ENCODE measurements around the gene PRSS56.

The PRSS56 gene

DNA sequence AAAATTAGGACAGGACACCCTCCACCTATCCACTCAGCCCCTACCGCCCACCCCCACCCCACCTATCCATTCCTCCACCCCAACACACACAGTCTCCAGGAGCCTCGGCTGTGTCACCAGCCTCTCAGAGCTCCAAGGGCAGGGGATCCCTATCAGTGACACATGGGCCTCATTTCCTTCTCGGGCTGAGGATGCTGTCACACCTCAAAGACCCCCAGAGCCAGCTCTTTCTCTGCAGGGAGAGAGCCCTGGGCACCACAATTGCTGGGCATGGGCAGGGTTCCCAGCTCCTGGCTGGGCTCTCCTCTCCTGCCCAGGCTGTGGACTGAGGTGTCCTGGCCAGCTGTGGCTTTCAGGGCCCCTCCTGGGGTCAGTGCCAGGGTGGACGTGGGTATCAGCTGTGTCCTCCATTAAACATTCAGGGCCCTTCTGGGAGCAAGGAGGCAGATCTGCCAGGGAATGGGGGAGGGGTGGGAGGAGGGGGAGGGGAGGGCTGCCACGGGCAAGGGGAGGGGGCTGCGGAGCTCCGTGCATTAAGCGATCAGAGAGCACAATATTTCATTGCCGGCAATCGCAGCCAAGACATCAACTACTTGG lies 18.3 kb upstream of the PRSS56 start:
- in situ Hi-C loops (cut with HindIII; ENCODE audit: low sequenced_read_pairs) = no loop called here

DNA sequence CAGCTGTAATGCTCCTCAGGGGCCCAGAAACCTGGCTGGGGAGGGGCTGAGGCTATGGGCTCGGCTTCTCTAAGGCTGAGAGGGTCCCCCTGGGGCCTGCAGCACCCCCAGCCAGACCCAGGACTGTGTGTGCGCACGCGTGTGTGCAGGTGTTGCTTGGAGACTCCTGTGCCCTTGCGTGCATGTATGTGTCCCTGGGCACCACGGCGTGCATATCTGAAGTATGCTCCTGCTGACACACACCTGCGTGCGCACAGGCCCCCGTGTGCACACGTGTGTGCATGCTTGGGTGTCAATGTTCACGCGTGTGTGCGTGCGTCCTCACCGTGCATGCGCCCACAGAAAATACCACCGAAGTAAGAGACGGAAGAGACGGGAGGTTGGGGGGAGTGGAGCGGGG lies 17.7 kb upstream of the PRSS56 start:
- in situ Hi-C loops (cut with HindIII; ENCODE audit: low sequenced_read_pairs) = no loop called here

DNA sequence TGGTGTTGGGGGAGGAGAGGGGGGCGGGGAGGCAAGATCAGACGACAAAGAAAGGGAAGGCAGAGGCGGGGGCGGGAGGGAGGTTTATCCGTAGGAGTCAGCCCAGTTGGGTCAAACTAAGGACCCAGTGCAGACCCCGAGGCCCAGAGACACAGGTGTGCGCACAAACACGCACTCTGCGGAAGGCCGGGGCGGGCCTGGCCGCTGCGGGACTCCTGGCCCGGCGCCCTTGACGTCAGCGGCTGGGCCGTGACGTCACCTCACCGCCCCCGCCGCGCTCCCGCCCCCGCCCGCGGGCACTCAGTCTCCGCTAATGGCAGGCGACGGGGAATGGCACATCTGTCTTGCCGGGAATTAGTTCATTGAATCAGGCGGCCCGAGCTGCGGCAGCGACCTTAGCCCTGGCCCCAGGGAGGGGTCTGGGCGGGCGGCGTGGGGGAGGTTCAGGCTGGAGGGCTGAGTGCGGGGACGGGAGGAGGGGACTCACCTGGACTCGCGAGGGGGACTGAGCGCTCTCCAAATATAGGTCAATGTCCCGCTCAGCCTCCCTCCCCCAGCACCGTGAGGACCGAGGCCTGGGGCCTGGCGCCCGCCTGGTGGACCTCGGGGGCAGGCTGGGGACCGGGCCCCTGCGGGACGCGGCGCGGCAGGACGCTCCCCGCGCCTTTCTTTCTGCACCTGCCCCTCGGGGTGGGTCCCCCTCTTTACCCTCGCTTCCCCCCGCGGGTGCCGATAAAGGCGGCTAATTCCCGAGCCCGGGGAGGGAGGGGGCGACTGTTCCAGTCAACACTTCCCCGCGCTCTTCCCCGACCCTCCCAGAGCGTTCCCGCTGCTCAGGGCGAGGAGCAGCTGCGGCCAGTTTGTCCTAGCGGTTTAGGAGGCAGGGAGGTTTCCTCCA lies 17.0 kb upstream of the PRSS56 start:
- in situ Hi-C loops (cut with HindIII; ENCODE audit: low sequenced_read_pairs) = no loop called here

DNA sequence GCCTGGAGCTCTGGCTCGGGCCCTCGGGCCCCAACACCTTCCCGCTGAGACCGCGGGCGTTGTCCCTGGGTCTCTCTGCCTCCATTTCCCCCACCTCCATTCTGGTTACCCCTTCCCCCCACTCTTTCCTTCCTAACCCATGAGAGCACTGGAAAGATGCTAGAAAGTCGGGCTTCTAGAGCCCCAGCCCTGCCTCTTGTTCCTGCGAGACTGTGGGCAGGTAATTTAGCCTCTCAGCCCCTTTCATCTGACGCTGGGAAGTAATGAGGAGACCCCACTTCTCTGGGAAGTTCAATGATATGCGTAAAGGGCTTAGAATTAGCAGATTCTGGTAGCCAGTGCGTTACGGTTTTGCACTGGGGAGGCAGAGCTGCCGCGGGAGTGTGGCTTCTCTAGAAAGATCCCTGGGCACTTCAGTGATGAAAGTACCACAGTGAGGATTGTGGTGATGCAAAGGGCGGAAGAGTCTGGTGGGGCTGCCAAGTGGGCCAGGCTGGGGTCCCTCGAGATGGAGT lies 16.3 kb upstream of the PRSS56 start:
- in situ Hi-C loops (cut with HindIII; ENCODE audit: low sequenced_read_pairs) = no loop called here

DNA sequence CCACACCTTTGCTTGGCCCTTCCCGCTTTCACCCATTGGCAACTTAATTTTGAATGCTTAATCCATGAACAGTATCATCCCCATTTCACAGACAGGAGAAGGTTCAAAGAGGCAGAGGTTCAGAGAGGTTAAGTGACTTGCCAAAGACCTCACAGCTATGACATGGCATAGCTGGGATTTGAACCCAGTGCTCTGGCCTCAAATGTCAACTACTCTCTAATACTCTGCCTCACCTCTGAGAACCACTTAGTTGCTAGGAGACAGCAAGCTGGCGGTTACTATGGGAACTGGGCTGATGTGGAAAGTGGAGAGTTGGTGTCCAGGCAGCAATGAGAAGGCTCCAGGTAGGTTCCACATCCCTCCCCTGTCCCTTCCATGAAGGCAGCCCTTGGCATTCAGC lies 15.8 kb upstream of the PRSS56 start:
- in situ Hi-C loops (cut with HindIII; ENCODE audit: low sequenced_read_pairs) = no loop called here

DNA sequence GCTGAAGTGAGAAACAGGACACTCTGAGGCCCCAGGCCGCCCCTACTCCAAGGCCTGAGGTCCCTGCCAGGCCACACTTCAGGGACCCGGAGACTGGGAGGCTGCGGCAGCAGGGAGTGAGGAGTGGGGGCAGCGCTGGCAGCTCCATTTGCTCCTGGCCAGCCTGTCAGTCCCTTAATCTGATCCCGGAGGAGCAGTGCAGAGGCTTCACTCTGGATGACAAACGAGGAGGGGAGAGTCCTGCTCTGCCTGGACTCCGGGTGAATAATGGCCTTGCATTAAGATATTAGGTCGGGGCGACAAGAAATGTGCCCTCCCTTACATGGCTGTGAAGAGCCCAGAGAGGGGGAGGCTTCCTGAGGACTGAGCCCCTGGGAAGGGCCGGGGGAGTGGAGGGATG lies 14.3 kb upstream of the PRSS56 start:
- in situ Hi-C loops (cut with HindIII; ENCODE audit: low sequenced_read_pairs) = no loop called here

DNA sequence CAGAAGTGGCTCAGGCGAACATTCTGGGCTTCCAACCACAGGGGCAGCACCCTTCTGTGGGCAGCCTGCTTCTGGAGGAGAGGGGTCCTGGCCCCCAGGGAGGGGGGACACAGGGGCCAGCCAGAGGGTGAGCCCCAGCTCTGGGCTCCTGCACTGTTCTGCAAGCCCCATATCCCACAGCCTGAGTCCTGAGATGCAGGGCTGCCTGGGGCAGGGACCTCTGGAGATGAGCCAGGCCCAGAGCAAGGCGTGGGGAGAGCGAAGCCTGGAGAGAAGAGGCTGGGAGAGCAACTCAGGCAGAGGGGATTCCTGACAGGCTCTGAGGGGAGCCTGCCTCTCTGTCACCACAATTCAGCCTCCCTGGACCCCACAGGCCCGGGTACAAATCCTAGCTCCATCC lies 13.5 kb upstream of the PRSS56 start:
- in situ Hi-C loops (cut with HindIII; ENCODE audit: low sequenced_read_pairs) = no loop called here

DNA sequence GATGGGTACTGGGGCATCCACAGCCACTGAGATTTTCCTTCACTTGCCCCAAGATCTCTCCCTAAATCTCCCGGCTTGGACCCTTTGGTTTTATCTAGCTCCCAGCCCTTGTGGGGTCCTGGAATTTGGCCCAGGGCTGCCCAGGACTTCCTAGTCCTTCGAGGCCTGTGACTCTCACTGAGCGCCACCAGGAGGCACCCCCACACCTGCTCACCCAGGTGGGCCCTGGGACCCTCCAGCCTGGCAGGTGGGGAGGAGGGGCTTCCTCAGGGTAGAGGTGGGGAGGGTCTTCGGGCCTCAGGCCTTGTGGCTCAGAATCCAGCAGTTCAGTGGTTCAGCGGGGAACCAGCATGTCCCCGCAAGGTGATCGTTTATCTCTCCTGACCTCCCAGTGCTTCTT lies 11.9 kb upstream of the PRSS56 start:
- in situ Hi-C loops (cut with HindIII; ENCODE audit: low sequenced_read_pairs) = no loop called here

DNA sequence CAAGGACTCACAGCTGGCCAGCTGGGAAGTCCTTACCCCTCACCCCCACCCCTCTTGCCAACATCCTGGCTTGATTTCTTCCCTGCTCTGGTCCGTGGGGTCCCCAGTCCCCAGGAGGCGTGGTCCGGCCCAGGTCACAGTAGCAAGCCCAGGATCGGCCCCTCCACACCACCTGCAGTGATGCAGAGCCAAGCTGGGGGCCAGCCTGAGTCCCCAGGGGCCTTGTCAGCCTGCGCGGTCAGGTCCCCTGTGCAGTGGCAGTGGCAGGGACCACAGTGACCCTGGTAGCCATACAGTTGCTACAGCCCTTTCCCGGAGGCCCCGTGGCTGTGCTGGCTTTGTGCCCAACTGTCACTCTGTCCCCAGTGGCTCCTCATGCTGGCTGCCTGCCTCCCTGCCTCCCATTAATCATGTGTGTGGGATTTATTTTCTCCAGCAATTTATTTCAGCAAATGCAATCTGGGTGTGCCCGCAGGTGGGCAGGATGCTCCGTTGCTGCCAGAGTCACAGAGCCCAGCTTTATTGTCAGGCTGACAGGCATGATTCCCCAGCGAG lies 8.8 kb upstream of the PRSS56 start:
- in situ Hi-C loops (cut with HindIII; ENCODE audit: low sequenced_read_pairs) = loop anchor here (5.0 kb wide), 1 partner anchor 99 kb away; no protein-coding TSS in a partner anchor

DNA sequence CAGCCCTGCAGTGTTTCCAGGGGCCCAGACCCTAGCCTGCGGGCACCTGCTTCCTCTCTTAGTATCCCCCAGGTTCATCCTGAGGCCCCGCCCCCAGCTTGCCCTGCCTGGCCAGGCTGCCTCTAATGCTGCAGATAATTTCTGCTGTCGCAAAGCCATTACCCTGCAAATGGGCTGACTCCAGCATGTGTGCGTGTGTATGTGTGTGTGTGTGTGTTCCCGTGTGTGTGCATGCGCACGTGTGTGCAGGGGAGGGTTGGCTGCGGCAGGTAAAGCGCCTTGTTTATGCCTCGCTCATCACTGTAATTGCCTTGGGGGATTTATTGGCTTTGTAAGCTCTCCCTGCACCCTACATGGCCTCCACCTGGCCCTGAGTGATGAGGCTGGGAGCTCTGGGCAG lies 7.6 kb upstream of the PRSS56 start:
- in situ Hi-C loops (cut with HindIII; ENCODE audit: low sequenced_read_pairs) = loop anchor here (5.0 kb wide), 1 partner anchor 100 kb away; no protein-coding TSS in a partner anchor

DNA sequence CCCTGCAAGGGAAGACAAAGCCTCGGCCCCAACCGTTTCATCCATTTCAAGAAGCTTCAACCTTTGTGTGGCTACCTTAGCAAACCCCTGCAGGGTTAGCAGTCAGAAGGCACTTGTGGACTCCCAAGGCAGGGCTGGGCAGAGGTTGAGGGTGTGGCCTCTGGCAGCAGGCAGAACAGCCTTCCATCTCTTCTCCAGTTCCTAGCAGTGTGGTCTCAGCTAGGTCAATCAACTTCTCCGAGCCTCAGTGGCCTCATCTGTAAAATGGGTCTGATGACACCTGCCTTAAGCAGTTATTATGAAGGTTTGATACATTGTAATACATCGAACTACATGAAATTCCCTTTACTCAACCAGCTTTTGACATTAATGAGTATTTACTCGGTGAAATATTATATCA lies 6.8 kb upstream of the PRSS56 start:
- in situ Hi-C loops (cut with HindIII; ENCODE audit: low sequenced_read_pairs) = loop anchor here (5.0 kb wide), 1 partner anchor 101 kb away; no protein-coding TSS in a partner anchor

DNA sequence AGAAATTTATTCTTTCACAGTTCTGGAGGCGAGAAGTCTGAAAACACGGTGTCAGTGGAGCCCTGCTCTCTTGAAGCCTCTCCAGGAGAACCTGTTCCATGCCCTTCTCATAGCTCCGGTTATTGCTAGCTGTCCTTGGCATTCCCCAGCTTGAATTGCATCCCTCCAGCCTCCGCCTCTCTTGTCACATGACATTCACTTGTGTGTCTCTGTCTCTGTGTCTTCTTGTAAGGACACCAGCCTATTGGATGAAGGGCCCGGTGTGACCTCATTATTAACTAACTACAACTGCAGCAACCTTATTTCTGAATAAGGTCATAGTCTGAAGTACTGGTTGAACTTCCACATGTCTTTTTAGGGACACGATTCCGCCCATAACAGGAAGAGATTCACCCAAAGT lies 4.5 kb upstream of the PRSS56 start:
- in situ Hi-C loops (cut with HindIII; ENCODE audit: low sequenced_read_pairs) = no loop called here

DNA sequence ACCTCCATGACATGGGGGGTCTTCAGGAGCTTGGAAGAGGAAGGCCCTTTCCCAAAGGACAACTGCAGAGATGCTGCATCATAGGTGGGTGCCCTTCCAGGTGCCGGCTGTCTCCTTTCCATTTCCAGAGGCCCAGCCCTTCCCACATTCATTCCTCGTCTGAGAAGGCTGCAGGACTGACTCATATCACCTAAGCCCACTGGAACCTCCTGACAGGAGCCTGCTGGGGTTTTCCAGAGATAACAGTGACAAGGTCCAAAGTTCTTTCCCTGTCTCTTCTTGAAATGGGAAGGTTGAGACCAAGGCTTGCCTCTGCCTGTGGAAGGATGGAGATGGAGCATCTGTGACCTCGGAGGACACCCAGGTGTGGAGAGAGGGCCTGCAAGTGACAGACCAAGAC lies 3.6 kb upstream of the PRSS56 start:
- in situ Hi-C loops (cut with HindIII; ENCODE audit: low sequenced_read_pairs) = no loop called here

DNA sequence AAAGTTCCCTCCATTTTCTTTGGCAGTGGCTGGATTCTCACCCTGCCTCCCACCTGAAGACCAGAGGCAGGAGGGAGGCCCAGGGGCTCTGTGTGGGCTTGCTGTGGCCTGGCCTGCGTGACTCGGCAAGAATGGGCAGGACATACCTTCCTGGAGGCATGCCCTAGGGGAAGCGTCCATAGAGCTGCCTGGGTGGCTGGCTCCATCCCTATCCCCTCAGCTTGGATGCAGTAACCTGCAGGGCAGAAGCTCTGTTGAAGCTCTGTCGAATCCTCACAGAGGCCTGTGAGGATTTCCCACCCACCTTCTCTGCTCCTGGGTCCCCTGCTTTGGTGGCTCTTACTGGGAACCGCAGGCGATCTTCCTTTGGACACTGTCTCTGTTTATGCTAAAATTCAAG lies 1.3 kb upstream of the PRSS56 start:
- in situ Hi-C loops (cut with HindIII; ENCODE audit: low sequenced_read_pairs) = no loop called here

DNA sequence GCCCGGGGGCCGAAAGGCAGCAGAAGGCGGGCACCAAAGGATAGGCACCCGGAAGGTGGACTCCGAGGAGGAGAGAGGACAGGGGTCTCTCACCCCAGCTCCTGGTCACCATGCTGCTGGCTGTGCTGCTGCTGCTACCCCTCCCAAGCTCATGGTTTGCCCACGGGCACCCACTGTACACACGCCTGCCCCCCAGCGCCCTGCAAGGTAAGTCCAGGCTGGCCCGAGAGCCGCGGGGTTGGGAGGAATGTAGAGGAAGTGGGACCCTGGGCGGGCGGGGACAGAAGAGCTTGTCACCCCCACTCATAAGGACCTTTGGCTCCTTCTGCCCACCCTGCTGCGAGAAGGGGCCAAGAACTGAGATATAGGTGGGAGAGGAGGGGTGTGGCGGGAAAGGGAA lies 301 bp downstream of the PRSS56 start:
- in situ Hi-C loops (cut with HindIII; ENCODE audit: low sequenced_read_pairs) = no loop called here

DNA sequence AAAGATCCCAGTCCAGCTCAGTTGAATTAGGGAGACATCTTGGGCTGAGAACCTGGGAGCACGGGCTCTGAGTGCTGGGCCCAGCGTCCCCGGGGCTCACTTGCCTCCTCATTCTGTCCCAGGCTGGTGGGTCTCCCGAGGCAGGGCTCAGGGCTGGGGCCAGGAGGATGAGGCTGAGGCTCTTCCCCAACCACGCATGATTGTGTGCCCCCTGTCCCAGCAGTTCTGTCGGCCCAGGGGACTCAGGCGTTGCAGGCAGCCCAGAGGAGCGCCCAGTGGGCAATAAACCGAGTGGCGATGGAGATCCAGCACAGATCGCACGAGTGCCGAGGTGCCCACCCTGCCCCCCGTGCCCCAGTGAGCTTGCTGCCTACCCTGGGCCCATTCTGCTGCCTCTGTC lies 910 bp downstream of the PRSS56 start:
- in situ Hi-C loops (cut with HindIII; ENCODE audit: low sequenced_read_pairs) = no loop called here

DNA sequence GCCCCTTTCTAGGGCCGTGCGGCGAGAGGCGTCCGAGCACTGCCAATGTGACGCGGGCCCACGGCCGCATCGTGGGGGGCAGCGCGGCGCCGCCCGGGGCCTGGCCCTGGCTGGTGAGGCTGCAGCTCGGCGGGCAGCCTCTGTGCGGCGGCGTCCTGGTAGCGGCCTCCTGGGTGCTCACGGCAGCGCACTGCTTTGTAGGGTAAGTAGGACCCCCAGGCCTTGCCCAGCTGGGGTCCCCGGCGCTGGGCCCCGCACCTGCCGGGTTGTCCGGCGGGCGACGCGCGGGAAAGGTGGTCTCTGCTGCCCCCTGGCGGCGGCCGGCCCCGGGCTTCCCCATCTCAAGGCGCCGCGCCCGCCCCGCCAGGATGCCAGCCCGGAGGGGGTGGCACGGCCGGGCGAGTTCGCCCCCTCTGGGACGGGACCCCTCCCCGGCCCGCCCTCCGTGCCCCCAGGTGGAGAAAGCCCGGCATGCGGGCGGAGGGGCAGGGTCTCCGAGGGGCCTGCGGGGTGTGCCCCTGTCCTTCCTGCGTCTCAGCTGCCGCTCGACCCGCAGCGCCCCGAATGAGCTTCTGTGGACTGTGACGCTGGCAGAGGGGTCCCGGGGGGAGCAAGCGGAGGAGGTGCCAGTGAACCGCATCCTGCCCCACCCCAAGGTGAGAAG lies 1.9 kb downstream of the PRSS56 start:
- in situ Hi-C loops (cut with HindIII; ENCODE audit: low sequenced_read_pairs) = no loop called here

DNA sequence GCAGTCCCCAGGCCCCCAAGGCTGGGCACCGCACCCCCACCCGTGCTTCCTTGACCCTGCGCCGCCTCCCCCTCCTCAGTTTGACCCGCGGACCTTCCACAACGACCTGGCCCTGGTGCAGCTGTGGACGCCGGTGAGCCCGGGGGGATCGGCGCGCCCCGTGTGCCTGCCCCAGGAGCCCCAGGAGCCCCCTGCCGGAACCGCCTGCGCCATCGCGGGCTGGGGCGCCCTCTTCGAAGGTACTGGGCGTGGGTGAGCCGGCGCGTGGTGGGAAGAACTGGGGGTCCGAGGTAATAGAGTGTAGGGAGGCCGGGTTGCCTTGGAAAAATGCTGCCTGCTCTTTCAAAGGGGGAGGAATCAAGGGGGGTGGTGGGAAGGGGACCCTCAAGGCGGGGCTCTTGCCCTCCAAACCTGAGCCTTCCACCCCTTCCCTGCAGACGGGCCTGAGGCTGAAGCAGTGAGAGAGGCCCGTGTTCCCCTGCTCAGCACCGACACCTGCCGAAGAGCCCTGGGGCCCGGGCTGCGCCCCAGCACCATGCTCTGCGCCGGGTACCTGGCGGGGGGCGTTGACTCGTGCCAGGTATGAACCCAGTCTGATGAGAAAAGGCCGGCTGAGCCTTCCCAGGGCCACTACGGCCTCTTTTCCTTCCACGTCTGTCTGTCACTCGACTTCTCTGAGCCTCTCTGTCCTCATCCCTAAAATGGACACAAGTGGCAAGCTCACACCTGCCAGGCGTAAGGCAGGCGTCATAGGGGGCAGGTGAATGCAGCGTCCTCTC lies 2.6 kb downstream of the PRSS56 start:
- in situ Hi-C loops (cut with HindIII; ENCODE audit: low sequenced_read_pairs) = no loop called here

DNA sequence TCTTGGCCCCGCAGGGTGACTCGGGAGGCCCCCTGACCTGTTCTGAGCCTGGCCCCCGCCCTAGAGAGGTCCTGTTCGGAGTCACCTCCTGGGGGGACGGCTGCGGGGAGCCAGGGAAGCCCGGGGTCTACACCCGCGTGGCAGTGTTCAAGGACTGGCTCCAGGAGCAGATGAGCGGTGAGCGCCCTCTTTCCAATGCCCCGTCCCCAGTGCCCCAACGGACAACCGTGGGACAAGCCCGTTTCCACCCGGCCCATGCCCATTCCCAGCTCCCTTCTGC lies 3.2 kb downstream of the PRSS56 start:
- in situ Hi-C loops (cut with HindIII; ENCODE audit: low sequenced_read_pairs) = no loop called here

DNA sequence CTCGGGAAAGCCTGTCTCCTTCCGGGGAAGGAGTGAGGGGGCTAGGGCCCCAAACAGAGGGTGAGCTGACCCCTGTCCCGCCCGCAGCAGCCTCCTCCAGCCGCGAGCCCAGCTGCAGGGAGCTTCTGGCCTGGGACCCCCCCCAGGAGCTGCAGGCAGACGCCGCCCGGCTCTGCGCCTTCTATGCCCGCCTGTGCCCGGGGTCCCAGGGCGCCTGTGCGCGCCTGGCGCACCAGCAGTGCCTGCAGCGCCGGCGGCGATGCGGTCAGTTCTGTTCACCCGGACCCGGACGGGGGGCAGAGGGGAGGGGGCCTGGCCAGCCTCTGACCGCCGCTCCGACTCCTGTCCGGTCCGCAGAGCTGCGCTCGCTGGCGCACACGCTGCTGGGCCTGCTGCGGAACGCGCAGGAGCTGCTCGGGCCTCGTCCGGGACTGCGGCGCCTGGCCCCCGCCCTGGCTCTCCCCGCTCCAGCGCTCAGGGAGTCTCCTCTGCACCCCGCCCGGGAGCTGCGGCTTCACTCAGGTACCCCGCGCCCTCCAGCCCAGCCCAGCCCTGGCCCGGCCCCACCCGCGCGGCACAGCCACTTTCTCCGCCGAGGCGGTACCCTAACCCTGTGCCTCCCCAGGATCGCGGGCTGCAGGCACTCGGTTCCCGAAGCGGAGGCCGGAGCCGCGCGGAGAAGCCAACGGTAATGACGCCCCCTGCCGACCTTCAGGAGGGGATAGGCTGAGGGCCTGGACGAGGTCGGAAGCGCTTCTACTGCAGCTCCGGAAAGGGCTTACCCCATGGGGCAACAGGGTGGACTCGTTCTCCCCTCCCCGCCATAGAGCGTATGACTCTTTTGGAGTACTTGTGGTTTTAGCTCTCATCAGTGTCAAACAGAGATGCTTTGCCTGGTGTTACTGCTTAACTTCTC lies 3.8 kb downstream of the PRSS56 start:
- in situ Hi-C loops (cut with HindIII; ENCODE audit: low sequenced_read_pairs) = no loop called here

Measured in endothelial cell of hepatic sinusoid (primary cell).